Activated CD4-positive, alpha-beta T cell treated with anti-CD3 and anti-CD28 coated beads, Interleukin-2, amount 50 U/mL, for 24 hours (primary cell): ENCODE measurements around the gene LMAN2L.

Source experiments
- DNase-seq, 2 donors: peaks; one replicate each; pipeline ENCODE4 v3.0.0-alpha.2; 2020; ENCODE audit warnings: low read depth in 1 of 2, low spot score in 1 of 2

LMAN2L gene

GRCh38 chr2:96703021-96703751 is 36.7 kb downstream of the LMAN2L start:
- DNase-seq: no peak

GRCh38 chr2:96702098-96702785 is 37.6 kb downstream of the LMAN2L start:
- no peak for DNase-seq

GRCh38 chr2:96701636-96702035 is 38.2 kb downstream of the LMAN2L start:
- no peak for DNase-seq

GRCh38 chr2:96700086-96700485 is 39.8 kb downstream of the LMAN2L start:
- no peak for DNase-seq

GRCh38 chr2:96699621-96700020 is 40.2 kb downstream of the LMAN2L start:
- no peak for DNase-seq

- DNase-seq: no peak
Measured at GRCh38 chr2:96699021-96699420, 40.8 kb downstream of the LMAN2L start.

- no peak for DNase-seq
Measured at GRCh38 chr2:96698221-96698861, 41.5 kb downstream of the LMAN2L start.

GRCh38 chr2:96697476-96697875 is 42.4 kb downstream of the LMAN2L start:
- no peak for DNase-seq

- DNase-seq: no peak
Measured at GRCh38 chr2:96695602-96696001, 44.3 kb downstream of the LMAN2L start.

- no peak for DNase-seq
Measured at GRCh38 chr2:96694816-96695455, 44.9 kb downstream of the LMAN2L start.

GRCh38 chr2:96694279-96694678 is 45.6 kb downstream of the LMAN2L start:
- no peak for DNase-seq

- no peak for DNase-seq
Measured at GRCh38 chr2:96693286-96694200, 46.3 kb downstream of the LMAN2L start.

- DNase-seq: no peak
Measured at GRCh38 chr2:96692094-96692971, 47.5 kb downstream of the LMAN2L start.

GRCh38 chr2:96691022-96691612 is 48.7 kb downstream of the LMAN2L start:
- DNase-seq: no peak

- DNase-seq: no peak
Measured at GRCh38 chr2:96690306-96691021, 49.4 kb downstream of the LMAN2L start.

- DNase-seq: no peak
Measured at GRCh38 chr2:96689431-96689991, 50.4 kb downstream of the LMAN2L start.

GRCh38 chr2:96688649-96689430 is 51.0 kb downstream of the LMAN2L start:
- DNase-seq: no peak
